GOT3 (cell line): ENCODE data around the gene PICALM.
A peak's percentile ranks its signal among the peaks of the same experiment; 100 is the strongest.
"Not testable (repeated sequence)": the region's sequence is repeated elsewhere in the genome, so short reads cannot be mapped to it uniquely, and the experiment has no call there.

ENCODE experiments used
- DNase-seq: peaks from one replicate; lab custom pipeline; 2025; ENCODE audit warnings: mixed read lengths; lab: John Stamatoyannopoulos, UW

The PICALM gene, protein sequence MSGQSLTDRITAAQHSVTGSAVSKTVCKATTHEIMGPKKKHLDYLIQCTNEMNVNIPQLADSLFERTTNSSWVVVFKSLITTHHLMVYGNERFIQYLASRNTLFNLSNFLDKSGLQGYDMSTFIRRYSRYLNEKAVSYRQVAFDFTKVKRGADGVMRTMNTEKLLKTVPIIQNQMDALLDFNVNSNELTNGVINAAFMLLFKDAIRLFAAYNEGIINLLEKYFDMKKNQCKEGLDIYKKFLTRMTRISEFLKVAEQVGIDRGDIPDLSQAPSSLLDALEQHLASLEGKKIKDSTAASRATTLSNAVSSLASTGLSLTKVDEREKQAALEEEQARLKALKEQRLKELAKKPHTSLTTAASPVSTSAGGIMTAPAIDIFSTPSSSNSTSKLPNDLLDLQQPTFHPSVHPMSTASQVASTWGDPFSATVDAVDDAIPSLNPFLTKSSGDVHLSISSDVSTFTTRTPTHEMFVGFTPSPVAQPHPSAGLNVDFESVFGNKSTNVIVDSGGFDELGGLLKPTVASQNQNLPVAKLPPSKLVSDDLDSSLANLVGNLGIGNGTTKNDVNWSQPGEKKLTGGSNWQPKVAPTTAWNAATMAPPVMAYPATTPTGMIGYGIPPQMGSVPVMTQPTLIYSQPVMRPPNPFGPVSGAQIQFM

DNA sequence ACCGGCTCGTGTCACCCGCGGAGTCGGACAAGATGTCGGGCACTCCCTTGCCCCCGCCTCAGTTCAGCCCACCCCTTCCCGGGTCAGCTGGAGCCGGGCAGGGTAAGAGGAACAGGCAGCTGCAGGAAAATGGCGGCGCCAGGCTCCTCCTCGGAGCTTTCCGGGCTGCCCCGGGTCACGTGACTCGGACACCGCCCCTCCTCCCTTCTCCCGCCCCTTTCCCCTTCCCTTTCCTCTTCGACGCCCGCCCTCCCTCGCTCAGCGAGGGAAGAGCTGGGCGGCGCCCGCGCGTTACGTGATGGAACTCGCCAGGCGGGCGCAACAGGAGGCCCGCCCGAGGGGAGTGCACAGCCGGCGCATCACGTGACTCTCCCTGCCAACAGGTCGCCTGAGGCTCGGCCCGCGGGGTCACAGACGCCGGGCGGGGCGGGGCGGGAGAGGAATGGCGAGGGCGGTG lies at the start of gene PICALM:
Gene PICALM (minus strand): TSS at position 134 of the 457 bp plus-strand sequence. CDS start 304 bp downstream, outside the sequence.
- peak; percentile 74 for DNase-seq

DNA sequence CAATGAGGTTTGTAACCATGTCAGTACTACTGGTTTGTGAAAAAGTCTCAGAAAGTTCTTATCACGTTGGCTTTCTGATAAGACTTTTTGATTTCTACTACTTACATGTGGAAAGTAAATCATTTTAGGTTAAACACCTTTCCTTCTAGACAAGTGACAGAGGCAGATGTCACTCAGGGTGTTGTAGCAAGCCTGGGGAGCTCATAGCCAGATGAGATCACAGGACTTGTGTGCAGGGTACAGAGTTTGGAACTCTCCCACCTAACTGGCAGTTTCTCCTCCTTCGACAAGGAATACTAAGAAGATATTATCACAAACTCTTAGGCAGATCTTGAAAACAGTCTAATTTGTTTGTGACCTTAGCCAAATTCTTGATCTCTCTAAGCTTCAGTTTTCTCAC lies 49.4 kb upstream of the PICALM start:
- no peak for DNase-seq

DNA sequence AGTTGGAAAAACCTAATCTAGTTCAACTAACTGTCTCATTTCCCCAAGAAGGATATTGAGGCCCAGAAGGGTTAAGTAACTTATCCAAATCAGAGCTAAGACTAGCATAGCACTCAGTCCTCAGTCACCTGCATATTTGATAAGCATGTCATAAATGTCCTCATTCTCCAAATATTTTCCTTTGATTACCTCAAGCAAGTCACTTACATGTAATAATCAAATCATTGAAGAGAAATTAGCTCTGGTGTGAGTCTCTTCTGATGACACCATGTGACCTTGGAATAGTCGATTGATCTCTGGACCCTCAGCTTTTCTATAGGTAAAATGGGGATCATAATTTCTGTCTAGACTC lies 48.8 kb upstream of the PICALM start:
- DNase-seq, result no peak

DNA sequence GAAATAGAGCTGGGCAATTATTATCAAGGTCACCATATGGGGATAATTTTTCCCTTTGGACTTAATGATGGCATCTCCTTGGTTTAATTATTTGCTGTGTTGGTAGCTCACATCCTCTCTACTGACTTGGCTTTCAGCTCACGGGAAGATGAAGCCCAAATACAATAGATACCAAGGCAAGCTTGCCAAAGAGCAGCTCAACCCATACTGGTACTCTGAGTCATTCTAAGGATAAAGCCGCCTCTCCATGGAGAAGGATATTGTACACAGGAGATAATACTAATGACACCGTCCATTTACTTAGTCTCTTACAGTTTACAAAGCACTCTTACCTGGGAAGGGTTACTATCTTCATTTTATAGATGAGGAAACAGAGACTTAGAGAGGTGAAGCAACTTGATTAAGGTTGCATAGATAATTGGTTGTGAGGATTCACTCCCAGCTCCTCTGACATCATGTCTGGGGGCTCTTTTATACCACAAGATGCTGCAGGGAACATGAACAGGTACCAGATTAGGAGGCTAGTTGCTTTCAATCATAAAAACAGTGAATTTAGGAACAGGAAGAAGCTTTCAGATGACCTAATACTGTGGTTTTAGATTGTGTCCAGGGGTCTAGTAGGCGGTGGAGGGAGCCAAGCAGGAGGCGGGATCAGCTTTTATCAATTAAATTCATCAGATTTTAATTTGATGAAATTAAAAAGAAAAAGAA lies 48.3 kb upstream of the PICALM start:
- DNase-seq, result no peak

DNA sequence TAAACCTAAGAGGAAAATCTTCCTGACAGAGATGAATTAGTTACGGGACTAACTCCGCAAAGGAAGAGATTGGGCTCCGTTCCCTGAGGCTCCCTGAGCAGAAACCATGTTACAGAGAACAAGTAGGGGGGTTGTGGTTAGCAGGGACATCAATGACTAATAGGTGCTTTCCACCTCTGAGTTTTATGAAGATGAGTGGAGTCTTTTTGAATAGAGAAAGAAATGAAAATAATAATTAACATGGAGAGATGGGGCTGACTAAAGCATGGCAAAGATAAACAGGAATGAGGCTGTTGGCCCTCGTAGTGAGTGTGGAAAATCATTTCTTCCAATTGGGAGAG lies 47.5 kb upstream of the PICALM start:
- DNase-seq, result no peak

DNA sequence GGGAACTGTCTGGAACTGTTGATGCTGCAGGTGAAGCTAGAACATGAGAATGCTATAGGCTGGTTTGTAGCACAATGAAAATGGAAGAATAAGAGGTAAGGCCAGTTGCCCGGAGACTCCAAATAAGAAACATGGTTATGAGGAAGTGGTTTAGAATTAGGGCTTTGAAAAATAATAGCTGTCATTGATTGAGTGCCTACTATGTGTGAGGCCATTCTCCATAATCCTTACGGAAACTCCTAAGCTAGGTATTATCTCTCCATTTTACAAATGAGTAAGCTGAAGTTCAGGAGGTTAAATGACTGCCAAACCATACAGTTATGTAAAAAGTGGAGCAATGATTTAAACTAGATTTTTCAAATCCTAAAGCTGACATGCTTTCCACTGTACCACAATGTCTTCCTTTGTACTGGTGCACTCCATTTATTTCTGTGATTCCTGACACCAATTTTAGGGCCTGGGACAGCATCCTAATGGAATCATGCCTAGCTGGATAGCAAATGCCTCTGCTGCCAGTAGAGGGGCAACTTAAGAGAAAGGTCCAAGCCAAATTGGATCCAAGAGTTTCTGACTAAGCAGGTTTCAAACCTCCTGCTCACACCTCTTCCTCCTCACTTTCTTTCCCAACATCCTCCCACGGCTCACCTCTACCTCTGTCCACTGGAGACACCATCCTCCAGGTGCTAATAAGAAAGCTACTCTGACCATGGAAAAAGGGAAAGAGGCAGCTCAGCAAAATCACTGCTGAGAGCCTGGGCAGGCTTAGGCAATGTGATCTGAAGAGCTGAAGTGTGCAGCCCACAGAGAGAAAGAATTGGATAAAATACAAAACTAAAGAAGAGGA lies 46.9 kb upstream of the PICALM start:
- DNase-seq, result no peak

DNA sequence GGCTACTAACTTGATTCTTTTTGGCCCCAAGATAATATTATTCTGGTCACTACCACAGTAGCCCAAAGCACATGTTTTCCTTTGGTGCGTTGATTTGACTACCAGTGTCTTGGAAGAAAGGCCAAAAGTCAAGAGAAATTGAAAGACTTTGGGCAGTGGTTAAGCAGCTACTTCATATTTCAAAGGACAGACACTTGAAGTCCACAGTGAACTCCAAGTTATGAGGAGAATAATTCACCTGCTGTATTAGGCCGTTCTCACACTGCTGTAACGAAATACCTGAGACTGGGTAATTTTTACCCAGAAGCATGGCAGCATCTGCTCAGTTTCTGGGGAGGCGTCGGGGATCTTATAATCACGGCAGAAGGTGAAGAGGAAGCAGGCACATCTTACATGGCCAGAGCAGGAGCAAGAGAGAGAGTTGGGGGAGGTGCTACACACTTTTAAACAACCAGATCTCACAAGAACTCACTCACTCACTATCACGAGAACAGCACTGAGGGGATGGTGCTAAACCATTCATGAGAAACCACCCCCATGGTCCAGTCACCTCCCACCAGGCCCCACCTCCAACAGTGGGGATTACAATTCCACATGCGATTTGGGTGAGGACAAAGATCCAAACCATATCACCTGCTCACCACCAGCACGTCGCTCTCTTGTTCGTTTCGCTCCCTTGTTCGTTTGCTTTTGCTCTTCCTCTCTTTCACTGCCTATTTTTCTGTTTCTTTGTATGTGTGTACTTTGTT lies 40.2 kb upstream of the PICALM start:
- DNase-seq, result no peak

DNA sequence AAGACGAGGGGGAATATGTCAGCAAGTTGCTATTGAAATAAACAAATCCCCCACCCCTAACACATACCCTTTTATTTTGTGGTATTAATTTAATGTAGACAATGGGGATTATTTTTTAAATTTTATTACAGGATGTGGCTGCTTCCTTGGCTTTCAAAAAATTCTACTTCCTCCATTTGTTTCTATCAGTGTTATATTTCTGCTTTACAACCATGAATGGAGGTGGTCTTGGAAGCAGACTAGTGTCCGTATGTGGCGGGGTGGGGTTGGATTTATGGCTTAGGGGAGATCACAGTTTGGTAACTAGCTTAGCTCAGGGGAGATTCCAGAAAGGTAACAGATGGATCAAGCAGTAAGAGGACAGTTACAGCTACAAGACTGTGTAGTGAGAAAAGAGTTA lies 39.3 kb upstream of the PICALM start:
- no peak for DNase-seq

DNA sequence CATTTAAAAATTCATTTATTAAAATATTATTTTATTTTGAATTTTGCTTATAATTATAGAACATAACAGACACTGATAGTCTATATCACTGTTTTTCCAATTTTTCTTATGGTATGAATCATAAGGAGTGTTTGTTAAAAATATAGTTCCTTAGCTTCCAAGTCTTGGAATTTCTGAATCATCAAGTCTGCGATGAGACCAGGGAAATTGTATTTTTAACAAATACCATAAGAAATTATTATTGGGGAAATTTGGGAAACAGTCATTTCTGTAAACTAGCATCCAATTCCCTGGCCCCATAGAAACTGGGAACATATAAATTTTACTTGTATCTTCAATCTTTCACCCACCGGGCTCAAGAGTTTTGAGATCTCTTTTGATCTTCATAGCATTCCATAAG lies 38.0 kb upstream of the PICALM start:
- no peak for DNase-seq

DNA sequence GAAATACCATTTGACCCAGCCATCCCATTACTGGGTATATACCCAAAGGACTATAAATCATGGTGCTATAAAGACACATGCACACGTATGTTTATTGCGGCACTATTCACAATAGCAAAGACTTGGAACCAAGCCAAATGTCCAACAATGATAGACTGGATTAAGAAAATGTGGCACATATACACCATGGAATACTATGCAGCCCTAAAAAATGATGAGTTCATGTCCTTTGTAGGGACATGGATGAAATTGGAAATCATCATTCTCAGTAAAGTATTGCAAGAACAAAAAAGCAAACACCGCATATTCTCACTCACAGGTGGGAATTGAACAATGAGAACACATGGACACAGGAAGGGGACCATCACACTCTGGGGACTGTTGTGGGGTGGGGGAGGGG lies 37.1 kb upstream of the PICALM start:
- not testable (repeated sequence) for DNase-seq

DNA sequence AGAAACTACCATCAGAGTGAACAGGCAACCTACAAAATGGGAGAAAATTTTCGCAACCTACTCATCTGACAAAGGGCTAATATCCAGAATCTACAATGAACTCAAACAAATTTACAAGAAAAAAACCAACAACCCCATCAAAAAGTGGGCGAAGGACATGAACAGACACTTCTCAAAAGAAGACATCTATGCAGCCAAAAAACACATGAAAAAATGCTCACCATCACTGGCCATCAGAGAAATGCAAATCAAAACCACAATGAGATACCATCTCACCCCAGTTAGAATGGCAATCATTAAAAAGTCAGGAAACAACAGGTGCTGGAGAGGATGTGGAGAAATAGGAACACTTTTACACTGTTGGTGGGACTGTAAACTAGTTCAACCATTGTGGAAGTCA lies 36.7 kb upstream of the PICALM start:
- not testable (repeated sequence) for DNase-seq

DNA sequence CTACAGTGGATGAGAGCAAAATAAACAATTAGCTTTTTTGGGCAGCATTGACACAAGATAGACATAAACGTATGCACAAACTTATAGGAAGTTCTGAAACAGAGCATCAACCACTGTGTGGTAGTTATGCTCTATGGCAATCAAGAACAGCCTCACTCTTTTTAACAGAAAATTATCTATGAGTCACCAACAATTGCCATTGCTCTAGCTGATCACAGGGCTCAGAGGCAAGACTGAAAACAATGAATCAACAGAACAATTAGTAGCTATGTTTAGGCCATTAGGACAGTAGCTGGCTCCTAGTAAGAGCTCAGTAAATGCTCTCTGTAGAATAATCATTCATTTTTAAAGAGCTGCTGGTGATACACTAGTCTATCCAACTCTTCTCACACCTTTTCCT lies 34.9 kb upstream of the PICALM start:
- DNase-seq, result no peak

DNA sequence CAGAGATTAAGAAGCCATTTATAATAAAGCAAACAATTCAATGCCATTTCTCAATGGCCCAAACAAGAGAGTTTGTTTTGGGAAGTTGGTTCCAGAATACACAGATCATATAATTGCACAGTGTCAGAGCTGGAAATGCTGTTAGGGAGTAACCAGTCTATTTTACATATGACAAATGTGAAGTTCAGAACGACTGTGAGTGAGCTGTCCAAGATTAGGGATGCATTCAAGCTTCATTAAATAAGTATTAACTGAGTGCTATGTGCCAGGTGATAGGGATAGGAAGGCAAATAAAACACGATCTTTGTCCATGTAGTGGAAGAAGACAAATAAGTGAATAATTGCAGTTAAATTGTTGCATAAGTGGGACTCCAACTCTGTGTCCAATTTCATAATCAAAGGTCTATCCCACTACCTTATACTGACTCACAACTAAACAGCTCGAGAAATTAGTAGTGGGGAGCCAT lies 33.1 kb upstream of the PICALM start:
- no peak for DNase-seq

DNA sequence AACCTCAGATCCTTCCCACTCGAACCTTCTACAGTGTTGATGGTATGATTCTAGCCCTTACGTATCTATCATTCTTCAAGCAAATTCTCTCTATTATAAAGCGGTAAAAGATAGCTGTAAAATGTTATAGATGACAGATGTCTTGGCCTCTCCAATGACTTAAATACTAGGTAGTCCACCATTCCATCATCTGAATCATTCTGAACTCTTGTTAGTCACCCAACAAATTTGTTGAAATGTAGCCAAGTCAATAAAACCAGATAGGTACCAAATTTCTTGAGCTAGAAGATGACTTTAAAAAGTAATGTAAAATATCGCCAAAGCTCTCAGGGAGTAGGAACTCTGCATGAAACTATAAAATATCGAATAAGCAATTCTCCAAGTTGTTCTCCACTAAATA lies 32.6 kb upstream of the PICALM start:
- DNase-seq, result no peak

DNA sequence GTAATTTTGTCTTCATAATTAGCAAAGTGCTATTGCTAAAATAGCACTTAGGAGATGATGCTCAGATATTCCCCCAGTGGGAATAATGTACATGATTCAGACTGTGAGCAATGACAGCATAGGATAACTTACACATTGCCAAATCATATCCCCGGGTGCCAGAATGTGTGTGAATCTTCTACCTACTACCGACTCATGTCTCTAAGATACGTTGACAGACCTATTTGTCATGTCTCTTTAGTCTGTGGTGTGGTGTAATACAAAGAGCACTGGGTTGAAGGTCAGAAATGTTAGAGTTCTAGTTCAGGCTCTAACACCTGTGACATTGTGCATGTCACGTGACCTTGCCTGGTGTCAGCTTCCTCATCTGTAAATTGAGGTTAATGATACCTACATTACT lies 31.0 kb upstream of the PICALM start:
- DNase-seq, result no peak

DNA sequence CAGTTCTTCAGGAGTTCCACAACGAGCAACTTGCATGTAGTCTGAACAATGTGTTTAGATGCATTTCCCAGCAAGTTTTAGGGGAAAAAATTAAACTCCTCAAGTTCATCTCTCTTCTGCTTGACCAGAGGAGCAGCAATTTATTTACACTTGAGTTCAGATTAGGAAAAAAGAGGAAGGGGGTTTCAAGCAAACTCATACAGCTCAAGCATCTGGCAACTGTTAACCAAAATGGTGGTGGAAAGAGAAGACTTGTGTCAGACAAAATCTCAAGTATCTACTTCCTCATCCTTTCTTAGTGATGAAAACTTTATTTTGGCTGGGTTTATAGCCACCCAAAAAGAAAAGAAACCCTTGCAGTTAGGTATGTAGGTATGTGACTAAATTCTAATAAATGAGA lies 29.1 kb upstream of the PICALM start:
- DNase-seq, result no peak

DNA sequence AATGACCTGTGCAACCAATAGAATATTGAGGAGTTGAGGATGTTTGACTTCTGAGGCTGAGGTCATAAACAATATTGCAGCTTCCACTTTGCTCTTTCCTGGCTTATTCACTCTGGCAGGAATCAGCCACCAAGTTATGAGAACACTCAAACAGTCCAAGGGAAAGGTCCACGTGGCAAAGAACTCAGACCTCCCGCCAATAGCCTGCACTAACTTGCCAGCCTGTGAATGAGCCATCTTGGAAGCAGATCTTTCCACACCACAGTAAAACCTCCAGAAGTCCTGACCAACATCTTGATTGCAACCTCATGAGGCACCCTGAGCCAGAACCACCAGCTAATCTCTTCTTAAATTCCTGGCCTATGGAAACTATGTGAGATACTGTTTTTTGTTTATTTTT lies 22.7 kb upstream of the PICALM start:
- DNase-seq, result no peak

DNA sequence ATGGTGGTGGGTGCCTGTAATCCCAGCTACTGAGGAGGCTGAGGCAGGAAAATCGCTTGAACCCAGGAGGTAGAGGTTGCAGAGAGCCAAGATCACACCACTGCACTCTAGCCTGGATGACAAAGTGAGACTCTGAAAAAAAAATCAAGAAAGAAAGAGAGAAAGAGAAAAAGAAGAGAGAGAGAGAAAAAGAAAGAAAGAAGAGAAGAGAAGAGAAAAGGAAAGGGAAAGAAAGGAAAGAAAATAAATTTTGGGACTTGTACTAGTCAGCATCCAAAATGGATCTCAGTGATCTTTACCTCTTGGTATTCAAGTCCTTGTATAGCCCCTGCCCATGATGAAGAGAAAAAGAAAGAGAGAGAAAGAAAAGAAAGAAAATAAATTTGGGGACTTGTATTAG lies 22.2 kb upstream of the PICALM start:
- DNase-seq, result no peak

DNA sequence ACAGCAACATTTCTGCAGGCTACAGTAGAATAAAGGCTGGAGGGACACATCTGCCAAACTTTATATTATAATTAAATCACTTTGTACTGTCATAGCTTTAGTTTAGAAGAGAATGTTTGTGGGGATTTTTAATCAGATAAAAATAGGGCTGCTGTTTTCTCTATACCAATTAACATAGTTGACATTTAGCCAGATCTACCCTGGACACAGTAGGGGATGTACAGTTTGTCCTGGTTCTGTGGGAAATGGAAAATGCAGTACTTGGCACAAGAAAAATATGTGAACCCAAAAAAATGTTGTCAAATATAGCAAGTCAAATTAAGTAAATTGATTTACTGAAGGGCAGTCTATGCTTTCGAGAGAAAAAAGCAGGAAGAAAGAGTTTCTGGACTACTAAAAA lies 20.8 kb upstream of the PICALM start:
- no peak for DNase-seq

DNA sequence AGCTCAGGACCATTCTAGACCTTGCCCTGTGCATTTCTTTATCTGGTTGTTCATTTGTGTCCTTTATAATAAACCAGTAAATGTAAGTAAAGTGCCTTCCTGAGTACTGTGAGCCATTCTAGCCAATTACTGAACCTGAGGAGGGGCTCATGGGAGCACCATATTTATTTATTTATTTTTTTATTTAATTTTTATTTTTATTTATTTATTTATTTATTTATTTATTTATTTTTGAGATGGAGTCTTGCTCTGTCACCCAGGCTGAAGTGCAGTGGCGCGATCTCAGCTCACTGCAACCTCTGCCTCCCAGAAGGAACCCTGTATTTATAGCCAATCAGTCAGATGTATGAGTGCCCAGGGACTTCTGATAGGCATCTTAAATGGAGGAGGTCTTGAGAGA lies 18.8 kb upstream of the PICALM start:
- DNase-seq, result not testable (repeated sequence)

DNA sequence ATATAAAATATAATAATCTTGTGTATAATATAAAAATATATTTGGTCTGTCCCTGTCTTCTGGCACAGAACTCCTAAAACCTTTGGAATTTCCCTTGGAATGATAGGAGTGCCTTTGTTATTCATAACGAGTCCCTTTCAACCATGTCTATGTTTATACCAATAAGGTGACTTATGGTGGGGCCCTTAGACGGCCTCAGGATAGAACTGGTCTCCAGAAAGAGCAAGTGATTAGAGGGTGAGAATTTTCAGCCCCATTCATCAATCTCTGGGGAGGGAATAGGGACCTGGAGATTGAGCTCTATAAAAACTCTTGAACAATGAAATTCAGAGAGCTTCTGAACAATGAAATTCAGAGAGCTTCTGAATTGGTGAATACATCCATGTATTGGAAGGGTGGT lies 18.4 kb upstream of the PICALM start:
- DNase-seq, result no peak
